GM18505 (cell line): ENCODE results near the gene B4GALNT4.

ENCODE experiments used
- ATAC-seq: cut with Tn5 transposase; IDR thresholded peaks from one replicate; pipeline ENCODE4 v1.9.1; 2021; ENCODE audit not compliant: unreplicated experiment
- POLR2A ChIP-seq: IDR thresholded peaks from 4 replicates; pipeline ENCODE4 v1.6.1; 2011; ENCODE audit warnings: borderline replicate concordance; ENCODE audit not compliant: insufficient read depth, insufficient read length; ENCODE audit errors: extremely low read depth

The B4GALNT4 gene

GRCh38 chr11:425301-425700, 56.0 kb downstream of the B4GALNT4 start:
- ATAC-seq: no peak
- TF ChIP-seq POLR2A: no peak

DNA sequence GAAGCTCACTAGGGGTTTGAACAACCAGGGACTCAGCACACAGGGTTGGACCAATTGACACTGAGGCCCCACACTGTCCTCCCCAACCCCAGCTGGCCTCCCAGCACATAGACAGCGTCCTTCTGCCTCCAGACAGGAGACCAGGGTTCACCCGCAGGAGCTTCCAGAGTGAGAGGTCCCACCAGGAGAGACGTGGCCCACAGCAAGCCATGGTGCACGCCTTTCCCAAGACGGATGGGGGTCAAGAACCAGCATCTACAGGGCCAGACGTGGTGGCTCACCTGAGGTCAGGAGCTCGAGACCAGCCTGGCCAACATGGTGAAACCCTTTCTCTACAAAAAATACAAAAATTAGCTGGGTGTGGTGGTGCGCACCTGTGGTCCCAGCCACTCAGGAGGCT, 57.6 kb downstream of the B4GALNT4 start:
- ATAC-seq: no peak
- no peak for TF ChIP-seq POLR2A

DNA sequence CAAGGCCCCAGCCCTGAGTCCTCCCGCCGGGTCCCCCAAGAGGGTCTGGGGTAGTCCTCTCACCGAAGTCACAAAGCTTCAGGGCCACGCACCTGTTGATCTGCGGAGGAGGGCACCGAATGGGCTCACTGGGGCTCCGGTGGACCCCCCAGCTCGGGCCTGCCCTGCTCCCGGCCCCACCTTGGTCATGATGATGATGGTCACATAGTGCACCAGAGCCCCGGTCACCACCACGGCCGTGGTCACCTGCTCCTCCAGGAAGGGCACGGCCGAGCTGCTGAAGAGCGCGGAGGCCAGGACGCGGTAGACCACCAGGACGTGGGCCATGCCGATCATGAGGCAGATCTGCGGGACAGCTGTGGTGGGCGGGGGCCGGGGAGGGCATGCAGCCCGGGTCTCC, 59.0 kb downstream of the B4GALNT4 start:
- no peak for ATAC-seq
- no peak for TF ChIP-seq POLR2A

DNA sequence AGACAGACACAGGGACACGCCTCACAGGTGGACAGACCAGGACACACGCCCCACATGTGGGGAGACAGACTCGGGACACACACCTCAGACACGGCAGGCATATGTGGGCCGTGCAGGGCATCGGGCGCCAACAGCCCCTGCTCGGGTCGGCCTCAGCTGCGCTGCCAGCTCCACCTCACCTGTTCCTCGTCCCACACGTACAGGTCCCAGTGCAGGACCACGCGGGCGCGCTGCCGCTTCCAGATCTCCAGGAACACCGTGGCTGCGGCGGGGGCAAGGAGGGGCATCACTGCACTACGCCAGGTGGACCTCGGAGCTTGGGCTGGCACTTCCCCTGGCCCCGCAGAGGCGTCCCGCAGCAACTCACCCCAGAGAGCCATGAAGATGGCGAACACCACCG, 60.1 kb downstream of the B4GALNT4 start:
- TF ChIP-seq POLR2A: no peak
- no peak for ATAC-seq

DNA sequence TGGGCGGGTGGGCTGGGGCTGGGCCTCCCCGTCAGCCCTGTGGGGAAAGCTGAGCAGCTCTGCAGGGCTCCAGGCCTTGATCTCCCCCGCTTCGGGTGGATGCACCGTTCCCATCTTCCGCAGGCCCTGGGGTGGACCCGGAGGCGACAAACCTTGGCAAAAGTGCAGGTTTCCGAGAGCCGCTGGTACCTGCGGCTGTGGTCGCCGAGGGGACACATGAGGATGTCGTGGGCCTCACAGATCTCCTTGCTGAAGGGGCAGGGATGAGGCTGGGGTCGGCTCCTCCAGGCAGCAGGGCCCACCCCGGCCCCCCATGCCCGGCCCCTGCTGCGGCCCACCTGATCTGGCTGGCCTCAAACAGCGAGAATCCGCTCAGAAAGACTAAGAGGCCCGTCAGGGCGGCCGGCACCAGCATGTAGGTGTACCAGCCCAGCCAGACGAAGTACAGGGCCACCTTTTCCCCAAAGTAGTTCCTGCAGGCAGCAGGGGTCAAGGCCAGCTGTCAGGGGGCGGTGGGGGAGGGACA, 60.7 kb downstream of the B4GALNT4 start:
- no peak for TF ChIP-seq POLR2A
- ATAC-seq: no peak
